Hematopoietic multipotent progenitor cell treated with erythropoietin and hydrocortisone succinate and interleukin-3 and kit ligand, for 15 days (in vitro differentiated cells): ENCODE data around the gene IGSF22.

Source experiments
- DNase-seq: peaks from one replicate; pipeline ENCODE4 v3.0.0-alpha.2; 2015; ENCODE audit warnings: low spot score

The IGSF22 gene

DNA sequence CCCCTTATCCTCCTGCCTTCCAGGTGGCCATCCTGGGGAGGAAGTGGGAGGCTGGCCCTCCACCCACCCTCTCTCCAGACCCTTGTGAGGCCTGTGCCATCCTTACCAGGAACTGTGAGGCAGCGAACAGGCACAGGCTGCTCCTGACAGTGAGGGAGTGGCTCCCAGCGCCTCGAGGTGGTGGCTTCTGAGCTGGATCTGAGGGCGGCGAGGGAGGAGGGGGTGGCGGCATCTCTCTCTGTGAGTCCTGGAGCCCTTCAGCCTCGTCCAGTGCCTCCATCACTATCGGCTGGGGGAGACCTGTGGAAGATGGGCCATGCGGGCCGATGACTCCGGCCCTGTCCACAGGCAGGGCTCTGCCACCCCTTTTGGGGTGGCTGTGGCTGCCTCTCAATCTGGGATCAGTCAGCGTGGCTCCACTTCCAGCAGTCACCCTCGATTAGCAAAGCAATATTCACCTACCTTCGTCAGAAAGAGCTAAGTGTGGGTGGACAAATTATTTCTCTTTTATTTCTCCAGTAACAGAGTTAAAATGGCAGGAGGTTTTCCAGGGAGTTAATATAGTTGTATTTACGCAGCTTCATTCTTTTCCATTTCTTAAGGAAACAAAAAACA lies 18.0 kb upstream of the IGSF22 start:
- no peak for DNase-seq

DNA sequence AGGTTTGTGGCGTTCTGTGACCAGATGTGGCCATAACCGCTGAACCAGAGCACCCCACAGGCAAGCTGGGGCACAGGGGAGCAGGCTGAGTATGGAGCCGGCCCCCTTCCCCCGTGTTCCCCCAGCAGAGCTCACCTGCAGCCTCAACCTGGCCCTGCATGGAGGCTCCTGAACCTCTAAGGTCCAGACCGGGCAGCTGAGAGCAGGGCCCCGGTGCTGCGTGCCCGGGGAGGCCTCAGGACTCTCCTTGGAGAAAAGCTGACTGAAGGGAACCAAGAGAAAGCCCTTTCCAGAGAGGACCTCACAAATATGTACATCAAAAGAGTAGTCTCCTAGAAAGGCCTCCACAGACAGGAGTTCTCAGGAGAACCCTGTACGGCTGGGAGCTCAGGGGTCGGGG lies 17.4 kb upstream of the IGSF22 start:
- DNase-seq = no peak

DNA sequence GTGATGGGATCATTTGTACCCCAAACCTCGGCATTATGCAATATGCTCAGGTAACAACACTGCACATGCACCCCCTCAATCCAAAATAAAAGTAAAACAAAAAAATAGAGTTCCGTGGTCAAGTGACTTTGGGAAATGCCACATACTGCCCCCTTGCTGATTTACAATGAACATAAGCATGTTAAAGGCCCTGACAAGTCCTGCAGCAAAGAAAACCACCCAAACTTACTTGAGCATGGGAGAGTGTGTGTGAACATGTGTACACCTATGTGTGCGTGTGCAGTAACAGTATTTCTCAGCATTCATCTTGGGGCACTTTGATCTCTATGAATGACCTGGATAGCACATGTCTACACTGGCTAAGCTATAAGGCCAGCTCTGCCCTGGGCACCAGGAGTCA lies 15.8 kb upstream of the IGSF22 start:
- DNase-seq = no peak

DNA sequence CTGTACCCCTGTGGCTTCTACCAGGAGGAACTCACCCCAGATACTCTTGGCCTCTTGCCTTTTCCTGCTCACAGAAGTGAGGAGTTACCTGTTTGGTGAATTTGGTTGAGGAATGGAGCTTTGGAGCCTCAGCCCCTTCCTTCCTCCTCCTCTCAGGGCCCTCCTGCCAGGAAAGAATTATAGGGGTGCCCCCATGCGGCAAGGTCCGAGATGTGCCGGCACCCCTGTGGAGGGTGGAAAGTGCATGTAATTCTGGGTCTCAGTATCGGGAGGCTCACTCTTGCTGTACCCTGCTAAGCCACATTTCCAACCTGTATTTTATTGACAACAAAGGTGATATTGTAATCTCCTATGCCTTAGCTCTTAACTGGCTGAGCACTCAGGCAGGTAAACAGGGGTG lies 13.7 kb upstream of the IGSF22 start:
- DNase-seq = no peak

DNA sequence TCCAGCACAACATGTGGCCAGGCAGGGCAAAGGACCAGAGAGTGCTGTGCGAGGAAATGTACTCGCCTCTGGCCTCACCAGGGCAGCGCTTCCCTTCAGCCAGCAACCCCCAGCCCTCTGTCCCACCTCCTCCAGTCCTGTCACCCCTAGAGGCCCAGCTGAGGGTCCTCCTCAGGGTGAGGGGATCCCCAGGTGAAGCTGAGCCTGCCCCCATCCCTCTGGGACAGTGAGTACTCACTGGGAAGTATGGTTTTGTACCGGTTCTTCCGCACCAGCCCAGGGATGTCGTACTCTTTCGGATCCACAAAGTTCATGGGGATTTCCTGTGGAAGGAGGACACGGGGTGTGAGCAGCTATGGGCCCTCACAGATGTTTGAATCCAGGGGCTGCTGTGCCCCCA lies 11.7 kb upstream of the IGSF22 start:
- no peak for DNase-seq

DNA sequence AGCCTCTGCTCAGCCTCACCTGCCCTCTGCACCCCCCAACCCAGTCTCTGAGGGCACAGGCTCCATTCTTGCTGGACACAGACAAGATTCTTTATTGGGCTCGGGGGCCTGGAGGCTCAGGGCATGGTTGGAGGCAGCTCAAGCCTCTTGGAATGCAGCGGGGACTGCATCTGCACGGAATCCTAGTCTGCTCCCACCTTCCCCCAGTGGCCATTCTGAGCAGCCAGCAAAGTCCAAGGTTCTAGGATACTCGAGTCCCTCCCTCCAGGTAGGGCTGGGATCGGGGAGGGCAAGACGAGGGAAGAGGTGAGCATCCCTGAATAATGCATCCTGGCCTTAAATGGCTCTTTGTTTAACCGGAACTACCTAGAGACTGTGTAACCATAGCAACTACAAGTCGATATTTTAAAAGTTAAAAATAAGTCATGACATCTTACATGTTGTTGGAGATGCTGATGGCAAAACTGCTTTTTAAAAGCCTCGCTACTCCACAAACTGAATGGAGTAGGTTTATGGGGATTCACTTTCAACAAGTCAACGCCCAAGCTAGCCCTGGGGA lies 10.7 kb upstream of the IGSF22 start:
- no peak for DNase-seq

DNA sequence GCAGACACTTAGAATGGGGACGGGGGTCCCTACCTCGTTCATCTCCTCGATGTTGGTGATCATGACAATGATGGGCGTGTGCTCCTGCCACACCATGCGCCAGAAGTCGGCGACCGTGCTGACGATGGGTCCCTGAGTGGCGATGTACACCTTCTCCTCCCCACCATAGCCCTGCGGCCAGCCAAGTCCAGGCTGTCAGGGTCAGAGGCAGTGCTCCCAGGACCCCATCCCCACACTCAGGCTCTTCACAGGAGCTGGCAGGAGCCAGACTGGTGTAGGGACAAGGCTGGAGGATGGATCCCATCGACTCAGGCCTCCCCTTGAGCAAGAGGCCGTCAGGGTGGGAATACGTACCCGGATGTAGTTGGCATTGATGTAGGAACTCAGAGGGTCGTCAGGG lies 7.2 kb upstream of the IGSF22 start:
- DNase-seq = no peak

DNA sequence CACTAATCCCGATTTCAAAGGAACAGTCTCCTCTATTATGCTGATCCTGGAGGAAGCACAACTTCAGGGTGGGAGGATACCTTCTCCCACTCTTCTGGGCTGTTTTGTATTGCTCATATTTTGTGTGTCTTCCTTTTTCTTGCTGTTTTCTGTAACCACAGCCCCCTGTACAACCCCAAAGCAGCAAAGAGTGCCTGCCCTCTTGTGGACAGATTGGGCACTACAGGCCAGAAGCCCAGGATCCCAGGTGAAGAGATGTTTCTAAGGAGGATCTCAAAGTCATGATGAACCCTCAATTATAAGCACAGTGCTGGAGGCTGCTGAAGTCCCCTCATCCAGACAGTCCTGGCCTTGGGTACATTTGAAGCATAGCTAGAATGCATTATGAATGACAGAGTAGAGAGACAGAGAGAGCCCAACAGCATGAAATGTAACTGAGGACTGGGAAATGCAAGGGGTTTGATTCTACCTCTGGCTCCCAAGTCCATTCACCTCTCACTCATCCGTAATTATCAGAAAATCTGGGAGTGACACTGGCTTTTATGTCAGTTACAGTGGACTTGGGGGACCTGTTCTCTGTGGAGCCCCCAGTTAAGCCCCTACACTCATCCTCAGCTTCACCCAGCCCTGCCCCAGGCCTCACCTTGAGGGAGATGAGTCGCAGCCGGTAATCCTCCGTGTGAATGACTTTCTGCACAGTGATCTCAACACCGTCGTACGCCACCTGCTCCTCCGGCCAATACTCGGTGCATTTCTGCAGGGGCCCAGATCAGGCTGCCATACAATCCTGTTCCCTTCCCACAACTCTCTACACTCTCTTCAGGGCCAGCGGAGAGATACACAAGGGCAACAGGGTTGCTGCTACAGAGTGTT lies 6.2 kb upstream of the IGSF22 start:
- peak; percentile 43 for DNase-seq

DNA sequence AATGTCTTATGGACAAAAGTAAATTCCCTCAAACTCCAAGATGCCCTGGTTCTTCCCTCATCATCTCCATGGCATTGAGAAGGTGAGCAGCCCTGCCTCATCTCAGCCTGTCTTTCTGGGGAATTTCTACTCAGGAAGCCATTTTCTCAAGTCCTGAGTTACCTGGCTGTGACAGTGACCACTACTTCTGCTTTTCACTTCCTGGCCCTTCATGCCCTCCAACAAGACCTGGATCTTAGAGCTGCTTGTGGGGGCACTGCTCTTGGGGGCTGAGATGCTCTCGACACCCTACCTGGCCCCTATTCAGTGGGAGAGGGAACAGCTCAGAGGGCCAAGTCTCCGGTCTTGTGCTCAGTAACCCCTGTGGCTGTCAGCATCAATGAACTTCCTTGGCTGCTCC lies 5.5 kb upstream of the IGSF22 start:
- no peak for DNase-seq

DNA sequence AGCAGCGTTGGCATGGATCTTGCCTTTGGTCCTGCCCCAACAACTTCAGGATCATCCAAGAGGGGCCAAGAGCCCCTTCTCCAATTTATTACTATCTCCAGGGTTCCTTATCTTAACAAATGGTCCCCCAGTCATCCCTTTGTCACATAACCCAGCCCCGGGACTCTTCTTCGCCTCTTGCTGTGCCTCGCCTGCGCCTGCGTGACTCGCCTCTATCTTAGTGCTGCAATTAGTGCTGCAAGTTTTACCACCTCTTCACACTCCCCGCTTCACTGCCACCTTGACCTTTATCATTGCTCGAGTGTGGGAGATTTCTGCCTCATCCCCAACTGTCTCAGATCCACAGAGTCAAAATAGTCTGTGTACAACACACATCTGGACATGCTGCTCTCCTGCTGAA lies 4.0 kb upstream of the IGSF22 start:
- DNase-seq = no peak

DNA sequence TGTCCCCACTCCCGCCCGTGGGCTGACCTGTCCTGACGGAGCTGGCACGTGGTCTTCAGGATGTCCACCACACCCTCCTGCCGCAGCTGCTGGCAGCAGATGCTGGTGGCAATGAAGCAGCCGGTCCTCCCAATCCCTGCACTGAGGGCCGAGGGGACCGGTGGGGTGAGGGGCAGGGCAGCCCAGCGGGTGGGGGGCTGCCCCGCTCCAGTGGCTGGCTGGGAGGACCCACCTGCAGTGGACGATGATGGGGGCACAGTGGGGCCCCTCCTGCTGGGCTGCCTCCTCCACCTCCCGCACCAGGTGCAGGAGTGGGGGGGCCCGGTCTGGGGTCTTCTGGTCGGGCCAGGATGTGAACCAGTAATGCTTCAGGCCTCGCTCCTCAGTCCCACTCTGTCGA lies 3.4 kb upstream of the IGSF22 start:
- DNase-seq = no peak

DNA sequence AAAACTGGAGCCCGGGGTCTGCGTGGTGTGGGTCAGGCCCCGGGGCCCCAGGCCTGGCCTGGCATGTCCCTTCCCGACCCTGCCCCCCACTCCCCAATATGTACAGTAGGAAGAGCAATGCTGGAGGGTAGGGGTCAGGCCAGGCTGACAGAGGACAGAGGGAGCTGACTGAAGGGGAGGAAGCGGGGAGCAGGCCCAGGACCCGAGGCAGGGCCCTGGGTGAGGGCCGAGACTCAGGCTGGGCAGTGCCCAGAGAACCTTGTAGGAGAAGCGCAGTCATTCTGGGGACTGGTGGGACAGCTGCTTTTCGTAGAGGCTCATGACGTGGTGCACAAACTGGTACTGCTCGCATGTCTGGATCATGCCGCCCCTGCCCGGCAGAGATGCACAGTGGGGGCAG lies 2.7 kb upstream of the IGSF22 start:
- DNase-seq = no peak

DNA sequence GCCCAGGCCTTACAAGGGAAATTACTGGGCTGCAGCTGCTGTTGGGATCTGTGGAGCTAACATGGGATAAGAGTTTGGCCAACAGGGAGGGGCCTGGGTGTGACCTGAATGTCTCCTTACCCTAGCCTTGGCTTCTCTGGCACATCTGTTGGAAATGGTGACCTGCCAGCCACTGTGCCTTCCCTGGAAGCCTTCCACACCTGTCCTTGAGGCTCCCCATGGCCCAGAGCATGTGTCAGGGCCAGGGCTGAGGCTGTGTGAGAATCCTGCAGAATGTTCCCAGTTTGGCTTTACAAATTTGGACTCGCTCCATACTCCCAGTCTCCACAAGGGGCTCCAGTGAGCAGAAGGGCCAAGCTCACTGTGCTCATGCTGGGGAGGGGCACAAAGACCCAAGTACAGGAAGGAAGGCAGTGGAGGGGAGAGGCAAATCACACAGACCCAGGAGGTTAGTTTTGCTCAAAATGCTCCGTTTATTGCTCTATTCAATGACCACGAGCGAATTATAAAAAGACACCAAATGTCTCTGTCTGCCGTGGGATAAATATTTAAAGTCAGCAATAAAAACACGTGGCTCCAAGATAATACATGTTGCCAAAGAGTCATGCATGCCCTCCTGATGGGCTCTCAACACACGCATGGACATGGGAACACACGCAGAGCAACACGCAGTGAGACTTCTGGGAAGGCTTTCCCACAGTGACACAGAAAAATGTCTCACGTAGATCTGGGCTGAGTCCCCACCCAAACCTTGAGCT lies 1.7 kb upstream of the IGSF22 start:
- peak; percentile 11 for DNase-seq

DNA sequence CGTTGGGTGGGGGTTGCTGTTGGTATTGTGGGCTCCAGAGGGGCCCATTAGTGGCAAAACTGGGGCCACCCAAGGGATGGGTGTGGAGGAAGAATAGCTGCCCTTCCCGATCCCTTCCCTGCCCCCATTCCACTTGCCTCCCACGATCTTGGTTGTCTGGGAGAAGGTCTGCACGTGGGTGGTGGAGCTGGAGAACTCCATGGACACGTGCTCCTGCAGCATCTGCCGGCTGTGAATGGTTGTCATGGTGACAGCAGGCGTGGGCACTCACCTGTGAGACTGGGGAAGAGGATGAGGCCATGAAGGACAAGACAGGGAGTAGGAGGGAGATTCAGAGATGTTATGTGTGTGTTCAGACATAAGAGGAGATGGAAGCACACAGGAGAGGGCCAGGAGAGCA lies 2.0 kb downstream of the IGSF22 start:
- no peak for DNase-seq

DNA sequence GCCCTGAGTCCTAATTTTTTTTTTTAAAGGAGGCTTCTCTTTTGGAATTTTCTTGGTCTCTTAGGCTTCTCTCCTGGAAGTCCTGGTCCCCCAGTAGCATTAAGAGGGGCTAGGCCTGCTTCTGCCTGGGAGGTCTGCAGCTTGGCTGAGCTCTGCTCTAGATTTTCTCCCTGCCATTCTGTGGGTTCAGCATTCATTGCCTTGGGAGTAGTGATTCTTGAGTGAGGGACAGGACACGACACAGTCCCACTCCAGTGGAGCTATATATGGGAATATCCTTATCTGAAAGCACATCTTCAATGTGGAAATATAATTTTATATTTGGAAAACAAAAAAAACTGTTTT lies 3.7 kb downstream of the IGSF22 start:
- DNase-seq = no peak

DNA sequence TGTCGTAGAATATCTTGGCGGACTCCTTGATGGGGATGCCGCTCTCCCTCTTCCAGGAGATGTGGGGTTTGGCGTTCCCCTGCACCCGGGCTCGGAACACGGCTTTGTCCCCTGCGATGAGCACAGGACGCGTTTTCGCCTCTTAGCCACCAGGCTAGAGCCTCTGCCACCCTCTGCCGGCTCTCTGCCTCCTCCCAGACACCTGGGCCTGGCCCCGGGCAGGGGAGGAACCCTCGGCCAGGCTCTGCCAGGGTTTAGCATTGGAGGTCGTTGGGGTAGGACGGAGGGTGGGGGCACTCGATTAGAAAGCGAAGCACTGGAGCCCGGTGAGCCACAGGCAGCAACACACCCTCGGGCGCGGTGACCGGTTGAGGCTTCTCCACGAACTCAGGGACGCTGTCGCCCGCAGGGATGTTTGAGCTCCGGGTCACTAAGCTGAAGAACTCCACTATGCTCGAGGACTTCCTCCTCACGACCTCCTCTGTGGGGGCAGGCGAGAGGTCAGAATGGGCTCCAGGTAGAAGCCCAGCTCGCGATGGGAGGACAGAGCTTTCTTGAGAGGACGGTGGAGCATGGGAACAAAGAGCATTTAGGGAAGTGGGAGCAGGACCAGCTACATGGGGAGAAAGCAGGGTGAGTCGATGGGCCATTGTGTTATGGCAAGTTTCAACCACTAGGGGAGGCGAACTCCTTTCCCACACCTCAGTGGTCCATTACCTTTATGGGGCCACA lies 4.3 kb downstream of the IGSF22 start:
- DNase-seq = peak; percentile 23

DNA sequence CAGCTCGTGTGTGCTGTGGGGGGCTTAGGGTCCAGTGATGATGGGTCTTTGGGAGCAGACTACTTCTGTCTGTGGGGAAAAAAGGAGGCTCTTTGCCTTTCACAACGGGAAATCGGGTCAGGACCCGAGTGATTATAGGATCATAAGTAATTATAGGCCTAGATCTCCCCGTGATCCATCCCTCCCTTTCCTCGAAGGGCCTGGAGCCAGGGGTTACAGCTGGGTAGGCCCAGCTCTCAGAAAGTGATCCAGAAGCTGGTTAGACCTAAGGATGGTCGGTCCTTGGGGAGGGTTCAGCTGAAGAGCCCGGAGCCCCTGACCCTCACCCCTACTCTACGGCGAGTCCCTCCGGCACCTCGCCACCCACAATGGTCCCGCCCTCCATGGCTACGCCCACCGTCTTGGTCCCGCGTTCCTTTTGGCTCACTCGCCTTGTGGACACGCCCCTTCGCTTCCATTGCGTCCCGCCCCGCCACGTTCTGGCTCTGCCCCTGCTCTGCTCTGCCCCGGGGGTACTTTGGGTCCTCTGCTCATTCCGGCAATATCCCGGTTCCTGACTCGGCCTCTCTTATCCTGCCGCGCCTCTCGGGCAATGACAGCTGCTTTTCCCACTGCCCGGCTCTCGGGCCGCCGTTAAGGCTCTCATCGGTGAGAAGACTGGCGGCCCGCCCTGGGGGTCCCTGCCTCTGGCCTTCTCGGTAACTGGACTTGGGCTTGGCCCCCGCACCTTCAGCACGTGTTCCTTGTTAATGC lies 5.0 kb downstream of the IGSF22 start:
- DNase-seq = peak; percentile 52

DNA sequence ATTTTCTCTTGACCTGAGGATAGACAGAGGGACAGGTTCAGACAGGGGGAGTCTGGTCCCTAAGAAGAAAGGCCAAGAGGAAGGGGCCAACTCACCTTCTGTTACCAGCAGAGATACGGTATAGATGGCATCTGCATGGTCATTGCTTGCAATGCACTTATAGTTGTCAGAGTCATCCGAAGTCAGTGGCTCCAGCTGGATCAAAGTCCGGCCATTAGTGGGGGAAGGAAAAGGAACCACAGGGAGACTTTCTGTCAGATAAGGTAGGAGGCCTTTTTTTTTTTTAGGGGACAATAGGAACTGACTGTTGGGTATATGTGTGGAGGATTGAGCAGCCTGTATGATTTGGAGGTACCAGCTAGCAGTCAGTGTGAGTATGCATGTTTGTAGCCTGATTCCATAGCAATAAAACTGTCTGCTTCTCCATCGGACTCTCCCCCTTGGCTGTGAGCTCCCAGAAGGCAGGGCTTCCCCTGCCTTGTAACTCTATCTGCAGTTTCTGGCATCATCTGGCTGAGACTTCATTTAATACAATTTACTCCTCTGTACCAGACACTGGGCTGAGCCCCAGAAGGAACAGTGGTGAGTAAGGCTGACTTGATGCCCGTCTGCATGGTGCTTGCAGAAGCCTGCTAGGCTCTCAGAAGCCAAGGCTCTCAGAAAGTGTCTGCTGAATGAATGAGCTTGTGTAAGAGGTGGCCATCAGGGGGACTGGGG lies 5.7 kb downstream of the IGSF22 start:
- no peak for DNase-seq

DNA sequence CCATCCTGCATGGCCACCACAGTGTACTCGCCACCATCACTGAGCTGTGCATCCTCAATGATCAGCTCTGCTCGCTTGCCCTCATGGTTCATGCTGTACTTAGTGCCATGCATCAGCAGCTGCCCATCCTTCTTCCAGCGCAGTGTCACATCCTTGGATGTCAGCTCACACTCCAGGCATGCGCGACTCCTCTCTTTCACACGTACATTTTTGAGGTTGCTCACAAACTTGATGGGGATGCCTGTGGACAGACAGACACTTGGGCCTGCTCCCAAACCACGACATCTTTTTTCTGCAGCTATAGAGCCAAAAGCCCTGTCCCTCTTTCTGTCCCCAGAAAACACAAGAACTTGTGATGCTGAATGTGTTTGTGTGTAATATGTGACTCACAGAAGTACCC lies 10.5 kb downstream of the IGSF22 start:
- no peak for DNase-seq

DNA sequence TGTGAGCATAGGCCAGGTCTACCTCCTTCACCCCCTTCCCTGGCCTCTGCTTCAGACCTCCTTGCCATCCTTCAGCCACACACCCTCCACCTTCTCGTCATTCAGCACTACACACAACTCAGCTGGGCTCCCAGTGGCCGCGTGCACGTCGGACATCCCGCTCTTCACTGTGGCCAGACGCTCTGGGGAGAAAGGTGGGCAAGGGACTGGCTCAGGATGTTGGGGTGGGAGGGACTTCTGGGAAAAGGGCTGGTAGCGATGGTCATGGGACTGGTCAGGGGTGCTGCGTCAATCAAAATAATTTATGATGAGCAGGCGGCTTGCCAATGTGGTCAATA lies 11.6 kb downstream of the IGSF22 start:
- DNase-seq = no peak
